OCI-LY3 (cell line): ENCODE results near the gene CAMTA1.
"Not testable (repeated sequence)": the region's sequence is repeated elsewhere in the genome, so short reads cannot be mapped to it uniquely, and the experiment has no call there.

Experiments used
- CTCF ChIP-seq: fragments of 200-600, 300-600 bp; sonication (generic); IDR thresholded peaks from 2 replicates; pipeline ENCODE4 v1.5.1; 2014; ENCODE audit warnings: antibody characterized with exemption, low read length, low read depth
- EZH2phosphoT487 ChIP-seq: fragments of 200-600 bp; shearing (Covaris generic); IDR thresholded peaks from 2 replicates; pipeline ENCODE4 v1.6.1; 2018; ENCODE audit warnings: antibody characterized with exemption, mixed run types, low read depth

GRCh38 chr1:7168554-7168953, 383.3 kb downstream of the CAMTA1 start:
- not testable (repeated sequence) for TF ChIP-seq CTCF, EZH2phosphoT487
